HEK293 (cell line): ENCODE results near the gene HIBCH.
A peak's percentile ranks its signal among the peaks of the same experiment; 100 is the strongest.

ENCODE experiments used
- CTCF ChIA-PET: fragments of 350-600 bp; formaldehyde crosslinking; extraction: SDS; loops from one replicate; lab custom pipeline; 2021; ENCODE audit warnings: antibody characterized with exemption; lab: Yijun Ruan, JAX
- POLR2A ChIA-PET: fragments of 300-600 bp; formaldehyde crosslinking; extraction: SDS; loops from one replicate; lab custom pipeline; 2020; ENCODE audit warnings: antibody characterized with exemption, inconsistent platforms; lab: Yijun Ruan, JAX
- H3K27ac ChIP-seq: fragments of 200-500 bp; sonication (Bioruptor generic); 2 replicates; pipeline ENCODE4 v1.5.1; 2014; ENCODE audit warnings: low read depth, low read length, control low read depth, inconsistent platforms; ENCODE audit errors: extremely low read depth
- H3K36me3 ChIP-seq, 2 experiments: fragments of 200-500 bp in 1 of 2; sonication (Bioruptor generic) in 1 of 2; 1 replicate in 1 of 2; 2 replicates in 1 of 2; pipeline ENCODE4 v1.5.1; 2014 to 2017; ENCODE audit warnings: inconsistent platforms in 2 of 2, low read length in 2 of 2; ENCODE audit not compliant: control insufficient read depth in 2 of 2, insufficient read depth in 1 of 2
- H3K4me1 ChIP-seq: fragments of 200-500 bp; sonication (Bioruptor generic); 2 replicates; pipeline ENCODE4 v1.5.1; 2014; ENCODE audit warnings: mild to moderate bottlenecking, low read length, inconsistent platforms; ENCODE audit not compliant: control insufficient read depth, insufficient read depth
- H3K4me3 ChIP-seq: 2 replicates; pipeline ENCODE4 v1.5.1; 2011; ENCODE audit warnings: low read depth, mild to moderate bottlenecking, control low read depth, low read length, moderate library complexity
- H3K9me3 ChIP-seq: fragments of 200-500 bp; sonication (Bioruptor generic); 2 replicates; pipeline ENCODE4 v1.5.1; 2014; ENCODE audit warnings: low read depth, low read length, inconsistent platforms; ENCODE audit not compliant: control insufficient read depth, insufficient read depth
- GLIS2 ChIP-seq: fragments of 450-650 bp; formaldehyde crosslinking; IDR thresholded peaks from 2 replicates; pipeline ENCODE4 v1.5.1; 2016; ENCODE audit warnings: missing biosample characterization, missing genetic modification characterization
- KLF8 ChIP-seq: fragments of 450-650 bp; formaldehyde crosslinking; IDR thresholded peaks from 2 replicates; pipeline ENCODE4 v1.5.1; 2016; ENCODE audit warnings: missing biosample characterization, missing genetic modification characterization
- TRIM28 ChIP-seq: IDR thresholded peaks from 2 replicates; pipeline ENCODE4 v1.6.1; 2011; ENCODE audit warnings: low read length, control low read depth, borderline replicate concordance
- ZBTB8A ChIP-seq: fragments of 450-650 bp; formaldehyde crosslinking; IDR thresholded peaks from 2 replicates; pipeline ENCODE4 v1.5.1; 2016; ENCODE audit warnings: missing biosample characterization, missing genetic modification characterization
- ZNF184 ChIP-seq: fragments of 450-650 bp; IDR thresholded peaks from 2 replicates; pipeline ENCODE4 v1.5.1; 2018; ENCODE audit warnings: missing biosample characterization, mild to moderate bottlenecking, missing genetic modification characterization
- ZNF2 ChIP-seq: fragments of 450-650 bp; formaldehyde crosslinking; IDR thresholded peaks from 2 replicates; pipeline ENCODE4 v1.5.1; 2016; ENCODE audit warnings: missing biosample characterization, missing genetic modification characterization
- ZNF214 ChIP-seq: fragments of 450-650 bp; formaldehyde crosslinking; IDR thresholded peaks from 2 replicates; pipeline ENCODE4 v1.5.1; 2017; ENCODE audit warnings: missing biosample characterization, mild to moderate bottlenecking, missing genetic modification characterization, borderline replicate concordance
- ZNF223 ChIP-seq: fragments of 450-650 bp; formaldehyde crosslinking; IDR thresholded peaks from 2 replicates; pipeline ENCODE4 v1.5.1; 2016; ENCODE audit warnings: missing biosample characterization, missing genetic modification characterization
- ZNF239 ChIP-seq: fragments of 450-650 bp; formaldehyde crosslinking; IDR thresholded peaks from 2 replicates; pipeline ENCODE4 v1.5.1; 2016; ENCODE audit warnings: missing biosample characterization, missing genetic modification characterization
- ZNF596 ChIP-seq: fragments of 450-650 bp; IDR thresholded peaks from 2 replicates; pipeline ENCODE4 v1.5.0; 2018; ENCODE audit warnings: missing biosample characterization, mild to moderate bottlenecking, missing genetic modification characterization, moderate library complexity
- ZNF600 ChIP-seq: fragments of 450-650 bp; formaldehyde crosslinking; IDR thresholded peaks from 2 replicates; pipeline ENCODE4 v1.5.1; 2016; ENCODE audit warnings: missing biosample characterization, missing genetic modification characterization
- ZNF621 ChIP-seq: fragments of 450-650 bp; formaldehyde crosslinking; IDR thresholded peaks from 2 replicates; pipeline ENCODE4 v1.5.1; 2017; ENCODE audit warnings: missing biosample characterization, missing genetic modification characterization
- ZNF658 ChIP-seq: fragments of 450-650 bp; formaldehyde crosslinking; IDR thresholded peaks from 2 replicates; pipeline ENCODE4; 2016; ENCODE audit warnings: missing biosample characterization, missing genetic modification characterization
- ZNF677 ChIP-seq: fragments of 450-650 bp; IDR thresholded peaks from 2 replicates; pipeline ENCODE4 v1.5.0; 2018; ENCODE audit warnings: missing biosample characterization, mild to moderate bottlenecking, missing genetic modification characterization, moderate library complexity
- ZNF792 ChIP-seq: fragments of 450-650 bp; formaldehyde crosslinking; IDR thresholded peaks from 2 replicates; pipeline ENCODE4 v1.5.1; 2016; ENCODE audit warnings: missing biosample characterization, missing genetic modification characterization
- TF ChIP-seq, protein P1 (sequence below): fragments of 450-650 bp; formaldehyde crosslinking; IDR thresholded peaks from 2 replicates; pipeline ENCODE4 v1.5.1; 2016; ENCODE audit warnings: missing biosample characterization, missing genetic modification characterization
- TF ChIP-seq, protein P2 (sequence below): fragments of 450-650 bp; formaldehyde crosslinking; IDR thresholded peaks from 2 replicates; pipeline ENCODE4 v1.5.1; 2016; ENCODE audit warnings: missing biosample characterization, missing genetic modification characterization
- TF ChIP-seq, protein P3 (sequence below): fragments of 450-650 bp; formaldehyde crosslinking; IDR thresholded peaks from 2 replicates; pipeline ENCODE4 v1.5.1; 2016; ENCODE audit warnings: missing biosample characterization, missing genetic modification characterization
- TF ChIP-seq, protein P4 (sequence below): fragments of 450-650 bp; formaldehyde crosslinking; IDR thresholded peaks from 2 replicates; pipeline ENCODE4 v1.5.1; 2016; ENCODE audit warnings: missing biosample characterization, missing genetic modification characterization
- TF ChIP-seq, protein P5 (sequence below): fragments of 450-650 bp; formaldehyde crosslinking; IDR thresholded peaks from 2 replicates; pipeline ENCODE4 v1.5.1; 2016; ENCODE audit warnings: missing biosample characterization, missing genetic modification characterization
- TF ChIP-seq, protein P6 (sequence below): fragments of 450-650 bp; formaldehyde crosslinking; IDR thresholded peaks from 2 replicates; pipeline ENCODE4 v1.5.1; 2016; ENCODE audit warnings: missing biosample characterization, missing genetic modification characterization
- TF ChIP-seq, protein P7 (sequence below): fragments of 450-650 bp; formaldehyde crosslinking; IDR thresholded peaks from 2 replicates; pipeline ENCODE4 v1.5.1; 2017; ENCODE audit warnings: missing biosample characterization, missing genetic modification characterization

HIBCH gene

DNA sequence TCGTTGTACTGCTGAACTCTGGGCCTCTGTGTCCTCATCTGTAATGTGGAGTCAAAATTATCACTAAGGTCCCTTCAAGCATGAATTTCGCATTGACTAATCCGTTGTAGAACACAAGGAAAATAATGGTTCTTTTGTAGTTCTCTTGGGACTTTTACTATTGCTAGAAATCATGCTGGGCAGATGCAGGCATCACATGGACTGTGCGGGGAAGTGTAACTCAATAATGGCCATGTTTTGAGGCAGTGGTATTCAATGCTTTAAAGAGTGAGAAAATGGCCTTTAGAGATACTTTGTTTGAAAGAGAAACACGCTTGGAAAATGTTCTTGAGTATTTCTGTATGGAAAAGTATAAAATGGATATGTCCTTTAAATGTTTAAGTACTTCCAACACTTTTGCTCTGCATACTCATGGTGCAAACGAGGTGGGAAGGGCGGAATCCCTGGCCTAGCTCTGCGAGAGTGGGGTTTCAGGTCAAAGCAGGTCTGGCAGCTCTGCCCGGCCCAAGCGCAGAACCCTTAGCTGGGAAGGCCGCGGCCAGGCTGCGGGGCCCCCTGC lies 139.8 kb downstream of the HIBCH start:
- no peak for TF ChIP-seq ZNF792 (tag by site-specific recombination)
- TF ChIP-seq, protein P1, sequence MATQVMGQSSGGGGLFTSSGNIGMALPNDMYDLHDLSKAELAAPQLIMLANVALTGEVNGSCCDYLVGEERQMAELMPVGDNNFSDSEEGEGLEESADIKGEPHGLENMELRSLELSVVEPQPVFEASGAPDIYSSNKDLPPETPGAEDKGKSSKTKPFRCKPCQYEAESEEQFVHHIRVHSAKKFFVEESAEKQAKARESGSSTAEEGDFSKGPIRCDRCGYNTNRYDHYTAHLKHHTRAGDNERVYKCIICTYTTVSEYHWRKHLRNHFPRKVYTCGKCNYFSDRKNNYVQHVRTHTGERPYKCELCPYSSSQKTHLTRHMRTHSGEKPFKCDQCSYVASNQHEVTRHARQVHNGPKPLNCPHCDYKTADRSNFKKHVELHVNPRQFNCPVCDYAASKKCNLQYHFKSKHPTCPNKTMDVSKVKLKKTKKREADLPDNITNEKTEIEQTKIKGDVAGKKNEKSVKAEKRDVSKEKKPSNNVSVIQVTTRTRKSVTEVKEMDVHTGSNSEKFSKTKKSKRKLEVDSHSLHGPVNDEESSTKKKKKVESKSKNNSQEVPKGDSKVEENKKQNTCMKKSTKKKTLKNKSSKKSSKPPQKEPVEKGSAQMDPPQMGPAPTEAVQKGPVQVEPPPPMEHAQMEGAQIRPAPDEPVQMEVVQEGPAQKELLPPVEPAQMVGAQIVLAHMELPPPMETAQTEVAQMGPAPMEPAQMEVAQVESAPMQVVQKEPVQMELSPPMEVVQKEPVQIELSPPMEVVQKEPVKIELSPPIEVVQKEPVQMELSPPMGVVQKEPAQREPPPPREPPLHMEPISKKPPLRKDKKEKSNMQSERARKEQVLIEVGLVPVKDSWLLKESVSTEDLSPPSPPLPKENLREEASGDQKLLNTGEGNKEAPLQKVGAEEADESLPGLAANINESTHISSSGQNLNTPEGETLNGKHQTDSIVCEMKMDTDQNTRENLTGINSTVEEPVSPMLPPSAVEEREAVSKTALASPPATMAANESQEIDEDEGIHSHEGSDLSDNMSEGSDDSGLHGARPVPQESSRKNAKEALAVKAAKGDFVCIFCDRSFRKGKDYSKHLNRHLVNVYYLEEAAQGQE (tag by site-specific recombination) = no peak
- TF ChIP-seq, protein P2, sequence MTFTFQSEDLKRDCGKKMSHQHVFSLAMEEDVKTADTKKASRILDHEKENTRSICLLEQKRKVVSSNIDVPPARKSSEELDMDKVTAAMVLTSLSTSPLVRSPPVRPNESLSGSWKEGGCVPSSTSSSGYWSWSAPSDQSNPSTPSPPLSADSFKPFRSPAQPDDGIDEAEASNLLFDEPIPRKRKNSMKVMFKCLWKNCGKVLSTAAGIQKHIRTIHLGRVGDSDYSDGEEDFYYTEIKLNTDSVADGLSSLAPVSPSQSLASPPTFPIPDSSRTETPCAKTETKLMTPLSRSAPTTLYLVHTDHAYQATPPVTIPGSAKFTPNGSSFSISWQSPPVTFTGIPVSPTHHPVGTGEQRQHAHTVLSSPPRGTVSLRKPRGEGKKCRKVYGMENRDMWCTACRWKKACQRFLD = no peak
- no peak for TF ChIP-seq KLF8 (tag by site-specific recombination)
- no peak for TF ChIP-seq ZNF596 (tag by site-specific recombination)
- TF ChIP-seq, protein P3, sequence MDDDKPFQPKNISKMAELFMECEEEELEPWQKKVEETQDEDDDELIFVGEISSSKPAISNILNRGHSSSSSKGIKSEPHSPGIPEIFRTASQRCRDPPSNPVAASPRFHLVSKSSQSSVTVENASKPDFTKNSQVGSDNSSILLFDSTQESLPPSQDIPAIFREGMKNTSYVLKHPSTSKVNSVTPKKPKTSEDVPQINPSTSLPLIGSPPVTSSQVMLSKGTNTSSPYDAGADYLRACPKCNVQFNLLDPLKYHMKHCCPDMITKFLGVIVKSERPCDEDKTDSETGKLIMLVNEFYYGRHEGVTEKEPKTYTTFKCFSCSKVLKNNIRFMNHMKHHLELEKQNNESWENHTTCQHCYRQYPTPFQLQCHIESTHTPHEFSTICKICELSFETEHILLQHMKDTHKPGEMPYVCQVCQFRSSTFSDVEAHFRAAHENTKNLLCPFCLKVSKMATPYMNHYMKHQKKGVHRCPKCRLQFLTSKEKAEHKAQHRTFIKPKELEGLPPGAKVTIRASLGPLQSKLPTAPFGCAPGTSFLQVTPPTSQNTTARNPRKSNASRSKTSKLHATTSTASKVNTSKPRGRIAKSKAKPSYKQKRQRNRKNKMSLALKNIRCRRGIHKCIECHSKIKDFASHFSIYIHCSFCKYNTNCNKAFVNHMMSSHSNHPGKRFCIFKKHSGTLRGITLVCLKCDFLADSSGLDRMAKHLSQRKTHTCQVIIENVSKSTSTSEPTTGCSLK (tag by site-specific recombination) = no peak
- TF ChIP-seq ZNF239 (tag by site-specific recombination) = no peak
- TF ChIP-seq ZNF621 (tag by site-specific recombination) = no peak
- TF ChIP-seq ZNF600 (tag by site-specific recombination) = 0 out of 2 replicates have a peak, but pooled peaks have one; percentile 35
- no peak for TF ChIP-seq ZNF223 (tag by site-specific recombination)
- TF ChIP-seq TRIM28 = 0 out of 2 replicates have a peak, but pooled peaks have one; percentile 19
- TF ChIP-seq, protein P4, sequence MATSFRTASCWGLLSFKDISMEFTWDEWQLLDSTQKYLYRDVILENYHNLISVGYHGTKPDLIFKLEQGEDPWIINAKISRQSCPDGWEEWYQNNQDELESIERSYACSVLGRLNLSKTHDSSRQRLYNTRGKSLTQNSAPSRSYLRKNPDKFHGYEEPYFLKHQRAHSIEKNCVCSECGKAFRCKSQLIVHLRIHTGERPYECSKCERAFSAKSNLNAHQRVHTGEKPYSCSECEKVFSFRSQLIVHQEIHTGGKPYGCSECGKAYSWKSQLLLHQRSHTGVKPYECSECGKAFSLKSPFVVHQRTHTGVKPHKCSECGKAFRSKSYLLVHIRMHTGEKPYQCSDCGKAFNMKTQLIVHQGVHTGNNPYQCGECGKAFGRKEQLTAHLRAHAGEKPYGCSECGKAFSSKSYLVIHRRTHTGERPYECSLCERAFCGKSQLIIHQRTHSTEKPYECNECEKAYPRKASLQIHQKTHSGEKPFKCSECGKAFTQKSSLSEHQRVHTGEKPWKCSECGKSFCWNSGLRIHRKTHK (tag by site-specific recombination) = no peak
- no peak for TF ChIP-seq ZNF658 (tag by site-specific recombination)
- TF ChIP-seq ZBTB8A (tag by site-specific recombination) = no peak
- TF ChIP-seq, protein P5, sequence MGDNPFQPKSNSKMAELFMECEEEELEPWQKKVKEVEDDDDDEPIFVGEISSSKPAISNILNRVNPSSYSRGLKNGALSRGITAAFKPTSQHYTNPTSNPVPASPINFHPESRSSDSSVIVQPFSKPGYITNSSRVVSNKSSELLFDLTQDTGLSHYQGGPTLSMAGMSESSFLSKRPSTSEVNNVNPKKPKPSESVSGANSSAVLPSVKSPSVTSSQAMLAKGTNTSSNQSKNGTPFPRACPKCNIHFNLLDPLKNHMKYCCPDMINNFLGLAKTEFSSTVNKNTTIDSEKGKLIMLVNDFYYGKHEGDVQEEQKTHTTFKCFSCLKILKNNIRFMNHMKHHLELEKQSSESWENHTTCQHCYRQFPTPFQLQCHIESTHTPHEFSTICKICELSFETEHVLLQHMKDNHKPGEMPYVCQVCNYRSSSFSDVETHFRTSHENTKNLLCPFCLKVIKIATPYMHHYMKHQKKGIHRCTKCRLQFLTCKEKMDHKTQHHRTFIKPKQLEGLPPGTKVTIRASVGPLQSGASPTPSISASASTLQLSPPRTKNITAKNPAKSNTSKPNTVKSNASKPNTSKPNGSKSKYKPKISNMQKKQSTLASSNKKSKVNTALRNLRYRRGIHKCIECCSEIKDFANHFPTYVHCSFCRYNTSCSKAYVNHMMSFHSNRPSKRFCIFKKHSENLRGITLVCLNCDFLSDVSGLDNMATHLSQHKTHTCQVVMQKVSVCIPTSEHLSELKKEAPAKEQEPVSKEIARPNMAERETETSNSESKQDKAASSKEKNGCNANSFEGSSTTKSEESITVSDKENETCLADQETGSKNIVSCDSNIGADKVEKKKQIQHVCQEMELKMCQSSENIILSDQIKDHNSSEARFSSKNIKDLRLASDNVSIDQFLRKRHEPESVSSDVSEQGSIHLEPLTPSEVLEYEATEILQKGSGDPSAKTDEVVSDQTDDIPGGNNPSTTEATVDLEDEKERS = no peak
- TF ChIP-seq ZNF184 (tag by site-specific recombination) = no peak
- TF ChIP-seq ZNF677 (tag by site-specific recombination) = no peak
- TF ChIP-seq, protein P6, sequence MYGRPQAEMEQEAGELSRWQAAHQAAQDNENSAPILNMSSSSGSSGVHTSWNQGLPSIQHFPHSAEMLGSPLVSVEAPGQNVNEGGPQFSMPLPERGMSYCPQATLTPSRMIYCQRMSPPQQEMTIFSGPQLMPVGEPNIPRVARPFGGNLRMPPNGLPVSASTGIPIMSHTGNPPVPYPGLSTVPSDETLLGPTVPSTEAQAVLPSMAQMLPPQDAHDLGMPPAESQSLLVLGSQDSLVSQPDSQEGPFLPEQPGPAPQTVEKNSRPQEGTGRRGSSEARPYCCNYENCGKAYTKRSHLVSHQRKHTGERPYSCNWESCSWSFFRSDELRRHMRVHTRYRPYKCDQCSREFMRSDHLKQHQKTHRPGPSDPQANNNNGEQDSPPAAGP (tag by site-specific recombination) = no peak
- TF ChIP-seq ZNF2 (tag by site-specific recombination) = 0 out of 2 replicates have a peak, but pooled peaks have one; percentile 49
- TF ChIP-seq GLIS2 (tag by site-specific recombination) = no peak
- no peak for TF ChIP-seq ZNF214 (tag by site-specific recombination)
- TF ChIP-seq, protein P7, sequence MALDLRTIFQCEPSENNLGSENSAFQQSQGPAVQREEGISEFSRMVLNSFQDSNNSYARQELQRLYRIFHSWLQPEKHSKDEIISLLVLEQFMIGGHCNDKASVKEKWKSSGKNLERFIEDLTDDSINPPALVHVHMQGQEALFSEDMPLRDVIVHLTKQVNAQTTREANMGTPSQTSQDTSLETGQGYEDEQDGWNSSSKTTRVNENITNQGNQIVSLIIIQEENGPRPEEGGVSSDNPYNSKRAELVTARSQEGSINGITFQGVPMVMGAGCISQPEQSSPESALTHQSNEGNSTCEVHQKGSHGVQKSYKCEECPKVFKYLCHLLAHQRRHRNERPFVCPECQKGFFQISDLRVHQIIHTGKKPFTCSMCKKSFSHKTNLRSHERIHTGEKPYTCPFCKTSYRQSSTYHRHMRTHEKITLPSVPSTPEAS = no peak
- TF ChIP-seq, all 188 proteins: peak for 3
- peak overlapping the region; percentile 61; the same call in 1 of the 2 replicates for H3K27ac ChIP-seq
- H3K4me3 ChIP-seq = peak overlapping the region; percentile 70
- ChIA-PET CTCF (interaction anchor here (0.7 to 2.3 kb wide), 4 partner anchors 10 to 988 kb away, joined by 3 to 12 read pairs (median 4); no protein-coding TSS in a partner anchor), POLR2A (interaction anchor here (1.3 kb wide), 1 partner anchor 10 kb away, joined by 5 read pairs; no protein-coding TSS in a partner anchor)
- H3K9me3 ChIP-seq = no peaks in the 10 kb centered on the region
- no peaks in the 10 kb centered on the region for H3K4me1 ChIP-seq
- H3K36me3 ChIP-seq = no peaks in the 10 kb centered on the region
